HG03460 (cell line): ENCODE results near the gene PPP1R37.

ENCODE experiments used
- ATAC-seq: cut with Tn5 transposase; IDR thresholded peaks from one replicate; pipeline ENCODE4 v1.9.1; 2021; ENCODE audit not compliant: unreplicated experiment

Gene PPP1R37

GRCh38 chr19:45135176-45135885, 42.4 kb downstream of the PPP1R37 start:
- no peak for ATAC-seq

GRCh38 chr19:45136507-45137178, 43.7 kb downstream of the PPP1R37 start:
- no peak for ATAC-seq

DNA sequence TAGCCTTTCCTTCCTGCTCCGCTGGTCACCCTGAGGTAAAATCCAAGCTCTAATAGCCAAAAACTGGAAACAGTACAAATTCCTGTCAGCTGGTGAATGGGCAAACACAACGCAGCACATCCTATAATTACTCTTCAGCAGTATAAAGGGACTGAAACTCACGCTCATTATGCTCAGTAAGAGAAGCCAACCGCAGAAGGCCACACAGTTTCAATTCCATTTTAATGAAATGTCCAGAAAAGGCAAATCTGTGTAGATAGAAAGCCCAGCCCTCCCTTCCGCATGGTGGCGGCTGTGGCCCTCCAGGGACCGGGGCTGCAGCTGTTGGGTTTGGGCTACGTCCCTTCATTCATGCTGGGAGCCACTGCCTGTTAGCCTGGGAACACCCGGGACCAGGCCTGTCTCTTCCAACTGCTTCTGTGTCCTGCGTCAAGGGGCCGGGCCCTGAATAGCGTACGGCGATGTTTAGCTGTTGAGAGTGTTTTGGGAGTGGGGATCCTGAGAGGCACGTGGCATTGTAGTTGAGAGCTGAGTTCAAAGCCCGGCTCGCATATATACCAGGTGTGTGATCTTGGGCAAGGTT, 44.3 kb downstream of the PPP1R37 start:
- peak; percentile 53 for ATAC-seq

- no peak for ATAC-seq
These were observed 45.3 kb downstream of the PPP1R37 start for GRCh38 chr19:45138303-45138751.

- no peak for ATAC-seq
These were observed 46.5 kb downstream of the PPP1R37 start for GRCh38 chr19:45139286-45140143.

GRCh38 chr19:45140144-45140503, 47.1 kb downstream of the PPP1R37 start:
- ATAC-seq = no peak

- no peak for ATAC-seq
These were observed 47.6 kb downstream of the PPP1R37 start for GRCh38 chr19:45140533-45140932.

DNA sequence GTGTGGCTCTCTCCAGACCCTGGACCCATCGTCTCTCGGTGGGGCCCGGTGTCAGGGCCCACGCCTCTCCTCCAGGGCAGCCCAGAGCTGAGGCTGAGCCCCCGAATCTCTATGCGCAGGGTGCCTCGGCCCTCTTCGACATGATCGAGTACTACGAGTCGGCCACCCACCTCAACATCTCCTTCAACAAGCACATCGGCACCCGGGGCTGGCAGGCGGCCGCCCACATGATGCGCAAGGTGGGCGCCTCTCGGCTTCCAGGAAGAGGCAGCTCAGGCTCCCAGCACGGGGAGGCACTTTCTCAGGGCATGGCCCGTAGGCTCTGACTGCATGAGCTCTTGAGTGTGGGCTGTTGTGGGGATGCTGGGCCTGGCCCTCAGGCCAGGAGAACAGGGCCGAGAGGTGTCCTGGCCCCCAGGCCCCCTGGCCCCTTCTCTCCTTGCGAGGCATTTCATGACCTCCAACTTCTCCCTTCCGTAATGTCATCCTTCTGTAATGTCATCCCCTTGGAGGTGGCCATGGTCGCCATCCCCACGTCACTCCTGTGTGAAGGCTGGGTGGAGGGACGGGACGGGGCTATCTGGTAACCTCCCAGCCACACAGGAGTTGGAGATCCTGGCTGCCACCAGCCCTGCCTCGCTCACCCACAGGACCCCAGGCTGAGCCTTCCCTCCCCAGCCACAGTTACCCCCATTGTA, 48.4 kb downstream of the PPP1R37 start:
- ATAC-seq = no peak

GRCh38 chr19:45142016-45142725, 49.2 kb downstream of the PPP1R37 start:
- no peak for ATAC-seq

DNA sequence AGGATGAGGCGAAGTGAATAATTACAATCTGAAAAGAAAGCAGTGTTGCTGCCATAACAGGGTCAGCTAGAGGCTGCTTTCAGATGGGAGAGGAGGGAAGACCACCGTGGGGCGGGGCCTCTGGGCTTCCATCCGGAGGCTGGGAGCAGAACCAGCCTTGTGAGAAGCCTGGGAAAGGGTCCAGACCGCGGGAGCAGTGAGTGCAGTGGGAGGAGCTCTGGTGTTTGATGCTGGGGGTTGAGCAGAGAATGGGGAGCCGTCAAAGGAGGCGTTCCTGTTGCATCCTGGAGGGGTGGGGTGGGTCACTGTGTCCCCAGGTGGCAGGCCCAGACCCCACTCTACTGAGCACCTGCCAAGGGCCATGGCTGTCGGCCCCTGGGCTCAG, 49.7 kb downstream of the PPP1R37 start:
- ATAC-seq = no peak

DNA sequence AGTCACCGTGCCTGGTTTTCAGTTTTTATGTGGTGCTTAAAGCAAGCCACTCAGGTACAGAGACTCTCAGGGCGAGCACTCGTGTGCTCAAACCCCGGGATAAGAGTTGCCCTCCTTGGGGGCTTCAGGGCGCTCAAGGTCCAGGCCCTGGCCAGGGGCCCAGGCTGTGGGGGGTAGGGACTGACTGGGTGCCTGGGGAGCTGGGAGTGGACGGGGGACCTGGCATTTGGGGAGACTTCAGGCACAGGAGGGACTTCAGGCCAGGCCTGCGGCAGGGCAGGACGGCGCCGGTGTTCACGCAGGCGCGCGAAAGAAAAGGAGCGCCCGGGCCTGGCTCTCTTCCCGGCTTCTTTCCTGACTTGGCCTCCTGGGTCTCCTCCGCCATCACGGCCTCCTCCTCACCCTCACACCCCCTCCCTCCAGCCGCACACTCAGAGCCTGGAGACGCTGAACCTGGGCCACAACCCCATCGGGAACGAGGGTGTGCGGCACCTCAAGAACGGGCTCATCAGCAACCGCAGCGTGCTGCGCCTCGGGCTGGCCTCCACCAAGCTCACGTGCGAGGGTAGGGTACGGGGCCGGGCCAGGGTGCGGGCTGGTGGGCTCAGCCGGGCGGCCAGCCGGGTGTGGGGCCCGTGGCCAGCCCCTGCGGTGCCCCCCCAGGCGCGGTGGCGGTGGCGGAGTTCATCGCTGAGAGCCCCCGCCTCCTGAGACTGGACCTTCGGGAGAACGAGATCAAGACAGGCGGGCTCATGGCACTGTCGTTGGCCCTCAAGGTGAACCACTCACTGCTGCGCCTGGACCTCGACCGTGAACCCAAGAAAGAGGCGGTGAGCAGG, 51.7 kb downstream of the PPP1R37 start:
- no peak for ATAC-seq

GRCh38 chr19:45145270-45146189, 52.6 kb downstream of the PPP1R37 start:
- ATAC-seq = no peak

DNA sequence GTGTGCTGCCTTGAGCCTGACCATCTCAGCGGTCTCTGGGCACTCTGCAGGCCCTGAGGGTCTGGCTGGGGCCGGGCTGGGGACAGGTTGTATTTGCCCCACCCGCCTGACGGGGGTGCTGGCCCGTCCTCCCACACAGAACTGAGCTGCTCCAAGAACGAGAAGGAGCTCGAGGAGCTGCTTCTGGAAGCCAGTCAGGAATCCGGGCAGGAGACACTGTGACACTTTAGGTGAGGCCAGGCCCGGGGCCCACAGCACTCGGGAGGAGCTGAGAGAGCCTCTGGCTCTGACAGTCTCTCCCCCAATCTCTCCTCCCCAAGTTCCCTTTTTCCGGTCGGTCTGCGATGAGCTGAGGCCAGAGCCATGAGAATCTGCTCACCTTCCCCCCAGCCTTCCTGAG, 53.3 kb downstream of the PPP1R37 start:
- ATAC-seq = no peak

DNA sequence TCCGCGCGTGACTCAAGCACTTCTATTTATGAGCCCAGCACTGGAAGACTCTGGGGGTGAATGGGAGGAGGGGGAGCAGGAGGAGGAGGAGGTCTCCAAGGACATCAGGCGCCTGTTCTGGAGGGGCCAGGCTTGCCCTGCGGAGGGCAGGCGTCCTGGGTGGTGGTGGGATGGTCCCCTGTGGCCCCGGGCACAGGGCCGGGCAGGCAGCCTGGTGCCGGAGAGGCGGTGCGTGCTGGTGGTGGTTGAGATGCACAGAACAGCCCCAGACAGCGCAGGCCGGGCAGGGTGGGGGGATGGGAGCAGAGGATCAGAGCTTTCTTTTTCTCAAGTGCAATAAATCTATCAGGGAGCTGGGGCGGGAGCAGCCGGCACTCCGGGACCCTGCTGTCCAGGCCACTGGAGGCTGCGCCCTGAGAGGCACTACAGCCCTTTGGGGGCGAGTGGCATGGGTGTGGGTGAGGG, 53.8 kb downstream of the PPP1R37 start:
- ATAC-seq = no peak

GRCh38 chr19:45147835-45148676, 55.1 kb downstream of the PPP1R37 start:
- ATAC-seq = no peak

DNA sequence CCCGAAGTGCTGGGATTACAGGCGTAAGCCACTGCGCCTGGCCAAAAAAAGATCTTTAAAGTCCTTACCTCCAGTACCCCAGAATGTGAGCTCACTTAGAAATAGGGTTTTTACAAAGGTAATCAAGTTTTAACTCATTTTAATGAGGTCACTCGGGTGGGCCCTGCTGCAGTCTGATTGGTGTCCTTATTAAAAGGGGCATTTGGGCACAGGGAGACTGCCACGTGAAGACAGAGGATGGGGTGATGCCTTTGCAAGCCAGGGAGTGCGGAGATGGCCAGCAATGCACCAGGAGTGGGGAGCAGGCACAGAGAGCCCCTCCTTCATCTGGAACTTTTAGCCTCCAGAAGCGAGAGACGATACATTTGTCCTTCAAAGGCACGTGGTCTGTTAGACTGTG, 56.1 kb downstream of the PPP1R37 start:
- no peak for ATAC-seq

- no peak for ATAC-seq
These were observed 57.2 kb downstream of the PPP1R37 start for GRCh38 chr19:45150180-45150579.
